ENCODE results near the gene SMARCA5. TPM values are rescaled to one million over a fixed set of nuclear protein-coding genes. Genes with fewer than 3 reads are reported as not detected.

Gene SMARCA5
- total and polyA plus RNA-seq, 2 donors (not counting 3 experiments of a cell fraction or from before 2014, with no cell fraction given): 7.9 to 57.6 TPM

DNA sequence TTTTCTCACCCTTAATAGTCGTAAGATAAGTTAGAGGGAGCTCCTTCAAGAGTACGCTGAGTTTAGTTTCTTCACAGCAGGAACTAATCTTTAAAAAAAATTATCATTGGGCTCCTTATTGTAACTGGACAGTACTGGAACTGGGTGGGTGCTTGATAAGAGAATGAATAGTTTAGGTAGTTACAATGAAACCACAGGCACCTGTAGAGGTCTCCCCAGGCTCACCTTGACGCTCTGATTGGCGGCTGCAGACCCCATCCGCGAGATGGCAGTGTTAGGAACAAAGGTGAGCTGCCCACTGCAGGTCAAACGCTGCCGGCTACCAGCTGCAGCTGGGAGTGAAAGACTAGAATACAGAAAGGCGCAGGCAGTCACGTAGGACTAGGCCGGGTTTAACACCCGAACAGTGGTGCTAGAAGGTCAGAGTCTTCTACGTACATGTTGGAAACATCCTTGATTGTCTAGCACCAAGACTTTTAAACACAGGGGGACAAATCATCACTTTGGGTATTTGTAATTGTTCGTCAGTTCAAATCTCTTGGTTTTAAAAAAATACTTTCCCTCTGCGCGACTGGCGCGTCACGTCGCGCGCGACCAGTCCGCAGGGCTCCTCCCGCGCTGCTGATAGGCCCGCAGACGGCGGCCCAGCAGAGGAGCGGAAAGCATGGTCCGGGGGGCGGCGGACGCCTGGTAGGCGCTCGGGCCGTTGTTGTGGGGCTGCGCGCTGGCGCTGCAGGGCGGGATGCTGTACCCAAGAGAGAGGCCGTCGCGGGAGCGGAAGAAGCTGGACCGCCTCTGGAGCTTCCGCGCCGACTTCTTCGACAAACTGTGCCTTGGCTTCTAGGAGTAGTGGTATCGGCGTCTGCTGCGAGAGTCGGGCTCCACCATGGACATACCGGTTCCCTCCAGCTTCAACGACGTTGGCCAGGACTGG is 45.6 kb downstream of the SMARCA5 start:
- TF ChIP-seq FOS (IDR thresholded peaks at IDR 0.05; ENCODE audit: borderline replicate concordance, insufficient read depth, low read length): no peak
- TF ChIP-seq POLR2A (IDR thresholded peaks at IDR 0.05; ENCODE audit: low read depth, low read length): peak; percentile 42
- TF ChIP-seq, protein P1, sequence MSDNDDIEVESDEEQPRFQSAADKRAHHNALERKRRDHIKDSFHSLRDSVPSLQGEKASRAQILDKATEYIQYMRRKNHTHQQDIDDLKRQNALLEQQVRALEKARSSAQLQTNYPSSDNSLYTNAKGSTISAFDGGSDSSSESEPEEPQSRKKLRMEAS (IDR thresholded peaks at IDR 0.05; ENCODE audit: insufficient read depth, insufficient read length): no peak
- no peak for TF ChIP-seq JUN (IDR thresholded peaks at IDR 0.05; ENCODE audit: borderline replicate concordance, insufficient read depth, insufficient read length, low read depth)
- no peak for TF ChIP-seq EZH2 (IDR thresholded peaks at IDR 0.05; ENCODE audit: borderline replicate concordance, low read depth, low read length, severe bottlenecking)
- TF ChIP-seq GATA2 (IDR thresholded peaks at IDR 0.05; ENCODE audit: insufficient read depth, insufficient read length, low read depth, low read length): no peak
- no peak for TF ChIP-seq MYC (IDR thresholded peaks at IDR 0.05; ENCODE audit: low read depth, low read length)
- TF ChIP-seq CTCF (IDR thresholded peaks at IDR 0.05; ENCODE audit: extremely low read depth in 1 of 2, insufficient read depth in 1 of 2, low read depth in 1 of 2, low read length in 2 of 2): peak; percentile 47 to 69
- TF ChIP-seq POLR2AphosphoS5 (IDR thresholded peaks at IDR 0.05; ENCODE audit: insufficient read depth, low read depth, low read length): no peak
- H3K27ac ChIP-seq (ENCODE audit: insufficient read depth, low read depth, low read length): peak overlapping the region; percentile 25
- no TSS peak for BruUV-seq (replicated peaks)
- POLR2A ChIA-PET: no interaction called here
- FAIRE-seq (peak; percentile 81), DNase-seq (ENCODE audit: low read depth, low spot score) (peak; percentile 85)
- H3K4me1 ChIP-seq (ENCODE audit: control insufficient read depth, extremely low read depth, insufficient read depth, low read length): peaks cover 4% of the 10 kb centered on the region
- H3K9me1 ChIP-seq (replicated peaks; ENCODE audit: control insufficient read depth, extremely low read depth, insufficient read depth, low read length): no peaks in the 10 kb centered on the region
- H3K36me3 ChIP-seq (ENCODE audit: control insufficient read depth in 2 of 2, extremely low read depth in 1 of 2, insufficient read depth in 2 of 2, low read length in 2 of 2): peaks cover 2 to 4% of the 10 kb centered on the region in 2 experiments
- CTCF ChIA-PET: interaction anchor here (0.5 to 3.4 kb wide), 13 partner anchors 10 to 422 kb away, joined by 3 to 30 read pairs (median 4); no protein-coding TSS in a partner anchor
- intact Hi-C loops (cut with micrococcal nuclease): loop anchor here (1.0 to 5.0 kb wide), 5 partner anchors 163 to 584 kb away; no protein-coding TSS in a partner anchor
- H3K27me3 ChIP-seq (ENCODE audit: control insufficient read depth in 2 of 2, insufficient read depth in 2 of 2, low read length in 2 of 2): no peaks in the 10 kb centered on the region
- H3K4me2 ChIP-seq (ENCODE audit: insufficient read depth, low read length): peak overlapping the region; percentile 89
- peak overlapping the region; percentile 39 to 70 (median 43) for H3K4me3 ChIP-seq (replicated peaks in 1 of 3; ENCODE audit: insufficient read depth in 1 of 3, low read depth in 1 of 3, low read length in 3 of 3)
- dilution Hi-C loops (cut with MboI; ENCODE audit: extremely low pct_ligation_motif_present, low sequenced_read_pairs): no loop called here
- H3K9me3 ChIP-seq (replicated peaks; ENCODE audit: control insufficient read depth, insufficient read depth, low read length): no peaks in the 10 kb centered on the region
- no peaks in the 10 kb centered on the region for H3K79me2 ChIP-seq (ENCODE audit: control insufficient read depth, insufficient read depth, low read length)
- no peaks in the 10 kb centered on the region for H4K20me1 ChIP-seq (replicated peaks; ENCODE audit: control insufficient read depth, extremely low read depth, insufficient read depth, low read length)
- H3K9ac ChIP-seq (replicated peaks; ENCODE audit: extremely low read depth, insufficient read depth, low read length): peak overlapping the region; percentile 77
- peak overlapping the region; percentile 87 for H2AFZ ChIP-seq (ENCODE audit: low read depth, low read length)

All from endothelial cell of umbilical vein (primary cell).